ENCODE results near the gene GPC6.

GPC6 gene

DNA sequence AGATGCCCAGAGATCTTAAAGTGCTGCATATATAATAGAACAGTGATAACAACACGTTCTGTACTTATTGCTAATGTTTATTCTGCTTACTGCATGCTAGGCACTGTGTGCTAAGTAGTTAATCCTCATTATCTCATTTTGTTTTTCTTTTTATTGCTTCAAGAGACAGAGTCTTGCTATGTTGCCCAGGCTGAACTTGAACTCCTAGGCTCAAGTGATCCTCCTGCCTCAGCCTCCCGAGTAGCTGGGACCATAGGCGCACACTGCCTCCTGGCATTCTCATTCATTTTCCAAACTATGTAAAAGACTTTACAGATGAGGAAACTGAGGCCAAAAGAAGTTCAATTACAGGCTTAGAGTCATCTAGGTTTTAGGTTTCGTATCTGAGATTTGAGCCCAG, 548.4 kb downstream of the GPC6 start:
- Histone ChIP-seq H3K27ac (ENCODE audit: low read length) (no peak overlapping the region), H3K36me3 (ENCODE audit: insufficient read depth, low read depth, low read length) (no peaks in the 10 kb centered on the region), H3K27me3 (ENCODE audit: insufficient read depth, low read length) (no peaks in the 10 kb centered on the region), H3K9me3 (ENCODE audit: insufficient read depth, low read depth, low read length) (no peaks in the 10 kb centered on the region), H3K4me3 (ENCODE audit: low read length) (no peak overlapping the region), H3K4me1 (ENCODE audit: insufficient read depth, low read length) (peaks cover 3% of the 10 kb centered on the region; the same call in 1 of the 2 replicates), H3K9ac (ENCODE audit: low read depth, low read length) (no peak overlapping the region)

DNA sequence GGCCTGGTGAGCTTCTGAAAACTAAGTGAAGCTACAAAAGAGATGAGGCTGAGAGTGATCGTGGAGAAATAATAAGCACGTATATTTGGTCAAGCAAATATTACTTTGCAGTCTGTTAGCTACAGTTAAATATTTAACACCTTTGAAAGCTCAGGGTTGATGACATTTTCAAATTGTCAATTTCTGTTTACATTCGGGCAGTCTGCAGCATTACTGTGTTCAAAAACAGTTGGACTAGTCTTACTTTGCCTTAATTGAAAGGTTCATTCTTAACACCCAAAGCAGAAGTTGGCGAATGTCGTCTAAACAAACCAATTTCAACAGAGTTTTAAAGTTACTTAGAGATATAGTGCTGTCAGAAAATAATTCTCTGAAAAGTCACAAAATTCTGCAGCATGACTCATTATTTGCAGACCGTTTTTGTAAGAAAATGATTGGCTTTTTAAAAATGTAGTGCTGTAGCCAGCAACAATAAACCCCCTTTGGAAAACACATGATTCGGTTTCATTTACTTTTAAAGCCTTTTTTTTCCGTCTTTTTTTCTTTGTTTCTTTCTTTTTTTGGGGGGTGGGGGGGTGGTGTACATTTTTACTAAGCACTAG, 549.0 kb downstream of the GPC6 start:
- peaks cover 3% of the 10 kb centered on the region; the same call in 1 of the 2 replicates for H3K4me1 ChIP-seq (ENCODE audit: insufficient read depth, low read length)

DNA sequence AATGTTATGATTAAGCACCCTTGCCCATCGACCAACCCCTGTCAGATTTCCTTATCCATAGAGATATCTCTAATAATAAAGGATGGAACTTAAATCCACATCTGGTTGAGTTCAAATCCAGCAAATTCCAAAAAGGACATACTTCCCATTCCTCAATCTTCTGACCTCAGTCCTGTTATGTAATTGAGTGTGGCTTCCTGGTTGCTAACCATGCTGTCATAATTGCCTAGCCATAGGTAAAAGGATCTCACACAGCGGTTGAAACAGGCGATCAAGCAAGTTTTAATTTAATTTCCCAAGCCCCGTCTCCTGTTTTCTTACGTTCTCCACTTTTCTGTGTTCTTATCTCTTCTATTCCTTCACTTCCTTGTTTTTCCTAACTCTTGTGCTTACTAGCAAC, 550.3 kb downstream of the GPC6 start:
- H3K36me3 ChIP-seq (ENCODE audit: insufficient read depth, low read depth, low read length): no peaks in the 10 kb centered on the region
- no peaks in the 10 kb centered on the region for H3K4me1 ChIP-seq (ENCODE audit: insufficient read depth, low read length)
- no peaks in the 10 kb centered on the region for H3K9me3 ChIP-seq (ENCODE audit: insufficient read depth, low read depth, low read length)
- no peak overlapping the region for H3K27ac ChIP-seq (ENCODE audit: low read length)
- no peaks in the 10 kb centered on the region for H3K27me3 ChIP-seq (ENCODE audit: insufficient read depth, low read length)
- H3K4me3 ChIP-seq (ENCODE audit: low read length): no peak overlapping the region
- no peak overlapping the region for H3K9ac ChIP-seq (ENCODE audit: low read depth, low read length)

More for the DNA sequence above, 549.0 kb downstream of the GPC6 start:
- no peak overlapping the region for H3K27ac ChIP-seq (ENCODE audit: low read length)
- H3K27me3 ChIP-seq (ENCODE audit: insufficient read depth, low read length): no peaks in the 10 kb centered on the region
- no peak overlapping the region for H3K9ac ChIP-seq (ENCODE audit: low read depth, low read length)
- no peaks in the 10 kb centered on the region for H3K9me3 ChIP-seq (ENCODE audit: insufficient read depth, low read depth, low read length)
- no peaks in the 10 kb centered on the region for H3K36me3 ChIP-seq (ENCODE audit: insufficient read depth, low read depth, low read length)
- no peak overlapping the region for H3K4me3 ChIP-seq (ENCODE audit: low read length)

DNA sequence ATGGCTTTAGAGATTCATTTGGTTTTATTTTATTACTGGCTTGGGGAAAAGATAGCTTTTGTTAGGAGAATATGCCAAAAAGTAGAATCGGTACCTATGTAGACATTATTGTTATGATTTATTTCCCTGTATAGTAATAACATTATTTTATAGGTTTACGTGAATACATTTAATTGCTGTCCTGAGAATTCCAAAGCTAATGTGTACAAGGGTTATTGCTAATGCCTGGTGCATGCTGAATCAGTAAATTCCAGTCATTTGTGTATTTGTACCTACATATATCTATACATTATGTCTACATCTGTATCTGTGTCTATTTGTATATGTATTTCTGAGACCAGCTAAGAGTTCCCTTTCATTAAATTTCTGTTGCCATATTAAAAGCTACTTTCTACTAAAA, 550.9 kb downstream of the GPC6 start:
- H3K27ac ChIP-seq (ENCODE audit: low read length): no peak overlapping the region
- H3K4me1 ChIP-seq (ENCODE audit: insufficient read depth, low read length): no peaks in the 10 kb centered on the region
- H3K36me3 ChIP-seq (ENCODE audit: insufficient read depth, low read depth, low read length): no peaks in the 10 kb centered on the region
- H3K4me3 ChIP-seq (ENCODE audit: low read length): no peak overlapping the region
- H3K9ac ChIP-seq (ENCODE audit: low read depth, low read length): no peak overlapping the region
- no peaks in the 10 kb centered on the region for H3K9me3 ChIP-seq (ENCODE audit: insufficient read depth, low read depth, low read length)
- no peaks in the 10 kb centered on the region for H3K27me3 ChIP-seq (ENCODE audit: insufficient read depth, low read length)

DNA sequence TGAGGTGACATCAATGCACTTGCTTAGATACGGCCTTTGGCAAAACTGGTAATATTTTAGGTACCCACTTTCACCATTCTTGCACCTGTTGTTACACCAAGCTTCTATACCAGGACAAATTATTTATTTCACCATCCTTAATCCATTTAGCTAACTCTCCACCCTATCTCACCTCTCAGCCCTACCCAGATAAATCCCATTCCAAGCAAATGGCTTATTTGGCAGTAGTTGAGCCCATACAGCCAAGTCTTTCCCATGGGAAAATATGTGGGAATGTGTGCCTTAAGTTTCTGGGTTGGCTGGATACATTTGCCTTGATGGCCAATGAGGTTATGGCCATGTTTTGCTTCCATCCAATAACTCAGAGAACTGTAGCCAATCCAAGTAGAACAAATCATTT, 551.9 kb downstream of the GPC6 start:
- Histone ChIP-seq H3K9me3 (ENCODE audit: insufficient read depth, low read depth, low read length) (peaks cover 3% of the 10 kb centered on the region; the same call in 1 of the 2 replicates), H3K36me3 (ENCODE audit: insufficient read depth, low read depth, low read length) (no peaks in the 10 kb centered on the region), H3K4me3 (ENCODE audit: low read length) (no peak overlapping the region), H3K9ac (ENCODE audit: low read depth, low read length) (no peak overlapping the region), H3K27me3 (ENCODE audit: insufficient read depth, low read length) (no peaks in the 10 kb centered on the region), H3K4me1 (ENCODE audit: insufficient read depth, low read length) (no peaks in the 10 kb centered on the region), H3K27ac (ENCODE audit: low read length) (no peak overlapping the region)

DNA sequence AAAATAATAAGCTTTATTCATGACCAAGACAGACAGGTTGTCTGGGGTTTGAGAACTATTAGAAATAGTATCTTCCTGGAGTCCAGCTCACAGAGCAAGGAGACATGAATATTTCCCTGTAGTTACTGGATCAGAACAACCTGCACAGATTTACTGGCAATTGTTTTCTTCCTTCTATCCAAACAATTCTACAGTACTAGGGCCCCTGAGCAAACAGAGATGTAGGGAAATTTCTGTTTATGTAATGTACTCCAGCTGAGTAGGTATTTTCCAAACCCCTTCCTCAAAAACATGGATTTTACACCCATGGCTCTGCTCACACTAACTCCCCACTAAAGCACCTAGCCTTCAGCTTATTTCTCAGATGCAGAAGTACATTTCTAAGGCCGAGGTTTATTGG, 557.6 kb downstream of the GPC6 start:
- no peak overlapping the region for H3K27ac ChIP-seq (ENCODE audit: low read length)
- no peak overlapping the region for H3K9ac ChIP-seq (ENCODE audit: low read depth, low read length)
- no peaks in the 10 kb centered on the region for H3K36me3 ChIP-seq (ENCODE audit: insufficient read depth, low read depth, low read length)
- no peaks in the 10 kb centered on the region for H3K27me3 ChIP-seq (ENCODE audit: insufficient read depth, low read length)
- no peak overlapping the region for H3K4me3 ChIP-seq (ENCODE audit: low read length)
- no peaks in the 10 kb centered on the region for H3K4me1 ChIP-seq (ENCODE audit: insufficient read depth, low read length)
- H3K9me3 ChIP-seq (ENCODE audit: insufficient read depth, low read depth, low read length): peaks cover 3% of the 10 kb centered on the region; the same call in 1 of the 2 replicates

DNA sequence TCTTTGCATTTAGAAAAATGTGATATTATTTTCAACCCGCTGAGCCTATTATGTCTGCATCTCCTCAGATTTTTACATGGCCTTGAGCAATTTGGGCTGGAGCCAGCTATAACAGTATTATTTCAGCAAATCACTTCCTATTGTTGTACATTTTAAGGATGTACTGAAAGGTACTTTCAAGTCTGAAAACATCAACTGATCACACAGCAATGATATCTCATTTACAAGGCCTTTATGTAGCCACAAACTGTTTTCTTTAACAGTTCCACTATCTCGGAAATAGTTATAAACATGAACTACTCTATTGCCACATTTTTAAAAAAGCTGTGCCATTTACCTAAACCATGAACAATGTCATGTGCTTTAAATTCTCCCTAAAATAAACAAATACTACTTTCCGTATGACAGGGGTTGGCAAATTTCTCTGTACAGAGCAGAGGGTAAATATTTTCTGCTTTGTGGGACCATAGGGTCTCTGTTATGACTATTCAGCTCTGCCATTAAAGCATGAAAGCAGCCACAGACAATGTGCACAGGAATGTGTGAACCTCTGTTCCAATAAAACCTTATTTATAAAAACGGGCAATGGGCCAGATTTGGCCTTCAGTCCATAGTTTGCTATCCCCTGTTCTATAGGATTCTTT, 560.4 kb downstream of the GPC6 start:
- Histone ChIP-seq H3K27ac (ENCODE audit: low read length) (no peak overlapping the region), H3K4me1 (ENCODE audit: insufficient read depth, low read length) (no peaks in the 10 kb centered on the region), H3K27me3 (ENCODE audit: insufficient read depth, low read length) (no peaks in the 10 kb centered on the region), H3K9me3 (ENCODE audit: insufficient read depth, low read depth, low read length) (peaks cover 3% of the 10 kb centered on the region; the same call in 1 of the 2 replicates), H3K9ac (ENCODE audit: low read depth, low read length) (no peak overlapping the region), H3K4me3 (ENCODE audit: low read length) (no peak overlapping the region), H3K36me3 (ENCODE audit: insufficient read depth, low read depth, low read length) (no peaks in the 10 kb centered on the region)

DNA sequence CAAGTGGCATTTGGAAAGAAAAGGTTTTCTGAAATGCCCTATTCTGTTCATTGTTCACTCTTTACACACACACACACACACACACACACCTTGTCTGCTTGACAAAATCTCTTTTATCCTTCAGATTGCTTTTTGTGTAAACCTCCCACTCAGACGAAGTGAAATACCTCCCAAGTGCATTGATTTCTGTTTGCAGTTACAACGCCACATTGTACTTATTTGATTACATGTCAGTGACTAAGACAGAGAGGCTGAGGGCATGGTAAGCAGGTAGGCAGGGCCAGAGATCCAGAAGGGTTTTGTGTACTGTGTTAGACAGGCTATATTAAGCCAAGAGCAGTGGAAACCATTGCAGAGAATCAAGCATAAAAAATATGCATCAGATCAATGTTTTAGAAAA, 561.8 kb downstream of the GPC6 start:
- H3K4me1 ChIP-seq (ENCODE audit: insufficient read depth, low read length): no peaks in the 10 kb centered on the region
- H3K27ac ChIP-seq (ENCODE audit: low read length): no peak overlapping the region
- H3K27me3 ChIP-seq (ENCODE audit: insufficient read depth, low read length): no peaks in the 10 kb centered on the region

DNA sequence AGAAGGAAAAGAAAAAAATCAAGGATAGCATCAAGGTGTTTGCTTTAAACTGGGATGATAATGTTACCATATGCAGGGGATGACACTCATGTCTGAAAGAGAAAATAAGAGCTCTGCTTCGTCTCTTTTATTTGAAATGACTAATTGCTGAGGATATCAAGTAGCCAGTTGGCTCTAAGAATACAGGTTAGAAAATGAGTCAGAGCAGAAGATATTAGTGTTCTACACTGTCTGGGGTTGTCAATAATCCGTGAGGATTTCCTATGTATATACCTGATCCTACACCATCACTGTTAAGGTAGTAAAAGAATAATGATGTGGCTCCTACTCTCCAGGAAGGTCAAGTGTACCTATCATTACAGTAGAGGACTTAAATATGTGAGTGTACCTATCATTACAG, 562.5 kb downstream of the GPC6 start:
- H3K27ac ChIP-seq (ENCODE audit: low read length): no peak overlapping the region
- H3K4me1 ChIP-seq (ENCODE audit: insufficient read depth, low read length): no peaks in the 10 kb centered on the region
- no peak overlapping the region for H3K9ac ChIP-seq (ENCODE audit: low read depth, low read length)
- H3K4me3 ChIP-seq (ENCODE audit: low read length): no peak overlapping the region
- no peaks in the 10 kb centered on the region for H3K9me3 ChIP-seq (ENCODE audit: insufficient read depth, low read depth, low read length)
- H3K36me3 ChIP-seq (ENCODE audit: insufficient read depth, low read depth, low read length): no peaks in the 10 kb centered on the region
- no peaks in the 10 kb centered on the region for H3K27me3 ChIP-seq (ENCODE audit: insufficient read depth, low read length)

More for the DNA sequence above, 561.8 kb downstream of the GPC6 start:
- Histone ChIP-seq H3K9me3 (ENCODE audit: insufficient read depth, low read depth, low read length) (no peaks in the 10 kb centered on the region), H3K36me3 (ENCODE audit: insufficient read depth, low read depth, low read length) (no peaks in the 10 kb centered on the region), H3K9ac (ENCODE audit: low read depth, low read length) (no peak overlapping the region), H3K4me3 (ENCODE audit: low read length) (no peak overlapping the region)

DNA sequence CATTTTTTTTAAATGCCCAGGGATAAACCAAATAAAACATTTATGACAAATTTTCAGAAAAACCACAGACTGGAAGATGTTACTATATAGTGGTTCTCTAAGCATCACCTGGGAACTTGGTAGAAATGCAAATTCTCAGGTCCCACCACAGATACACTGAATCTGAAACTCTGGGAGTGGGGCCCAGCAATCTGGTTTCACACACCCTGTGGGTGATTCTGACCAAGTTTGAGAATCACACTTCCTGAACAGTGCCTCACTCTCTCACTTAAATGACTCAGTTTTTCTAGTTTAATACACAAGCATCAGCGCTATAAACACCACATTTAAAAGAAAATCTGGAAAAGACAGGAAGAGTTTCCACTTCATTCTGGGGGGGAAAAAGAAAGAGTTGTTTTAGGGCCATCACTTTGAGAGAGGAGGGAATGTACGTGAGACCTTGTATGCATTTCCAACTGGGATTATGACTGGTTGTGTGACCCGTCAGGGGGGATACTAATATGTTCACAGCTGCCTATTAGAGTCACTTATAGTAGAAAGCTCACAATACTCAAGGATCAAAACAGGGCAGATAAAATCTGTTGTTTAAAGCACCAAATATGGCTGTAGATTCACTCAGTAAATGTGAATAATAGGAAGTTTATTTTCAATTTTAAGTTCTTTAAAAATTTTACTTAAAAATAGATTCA, 567.7 kb downstream of the GPC6 start:
- H3K27ac ChIP-seq (ENCODE audit: low read length): no peak overlapping the region
- no peak overlapping the region for H3K9ac ChIP-seq (ENCODE audit: low read depth, low read length)
- H3K36me3 ChIP-seq (ENCODE audit: insufficient read depth, low read depth, low read length): no peaks in the 10 kb centered on the region
- 0 out of 2 replicates have a peak, but pooled peaks cover 3% of the 10 kb centered on the region for H3K4me1 ChIP-seq (ENCODE audit: insufficient read depth, low read length)
- no peak overlapping the region for H3K4me3 ChIP-seq (ENCODE audit: low read length)
- H3K27me3 ChIP-seq (ENCODE audit: insufficient read depth, low read length): no peaks in the 10 kb centered on the region
- no peaks in the 10 kb centered on the region for H3K9me3 ChIP-seq (ENCODE audit: insufficient read depth, low read depth, low read length)

DNA sequence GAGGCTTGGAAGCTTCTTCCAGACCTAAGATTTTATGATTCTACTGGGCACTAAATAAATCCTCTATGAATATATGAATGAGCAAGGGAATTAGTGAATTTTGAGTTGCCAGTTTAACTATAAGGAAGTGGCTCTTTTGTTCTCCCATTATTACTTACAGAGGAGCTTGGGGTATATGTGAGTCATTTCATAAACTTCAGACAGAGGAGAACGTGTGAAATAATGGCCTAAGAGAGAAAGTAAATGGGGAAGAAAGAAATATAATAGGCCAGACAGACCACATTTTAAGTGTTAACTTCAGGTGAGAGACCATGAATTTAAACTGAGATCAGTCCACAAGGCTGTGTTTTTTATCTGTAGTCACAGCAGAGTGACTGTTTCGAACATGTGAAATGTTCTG, 570.9 kb downstream of the GPC6 start:
- Histone ChIP-seq H3K4me1 (ENCODE audit: insufficient read depth, low read length) (0 out of 2 replicates have a peak, but pooled peaks cover 3% of the 10 kb centered on the region), H3K36me3 (ENCODE audit: insufficient read depth, low read depth, low read length) (no peaks in the 10 kb centered on the region), H3K27ac (ENCODE audit: low read length) (no peak overlapping the region), H3K9ac (ENCODE audit: low read depth, low read length) (no peak overlapping the region), H3K27me3 (ENCODE audit: insufficient read depth, low read length) (no peaks in the 10 kb centered on the region), H3K4me3 (ENCODE audit: low read length) (no peak overlapping the region), H3K9me3 (ENCODE audit: insufficient read depth, low read depth, low read length) (no peaks in the 10 kb centered on the region)

DNA sequence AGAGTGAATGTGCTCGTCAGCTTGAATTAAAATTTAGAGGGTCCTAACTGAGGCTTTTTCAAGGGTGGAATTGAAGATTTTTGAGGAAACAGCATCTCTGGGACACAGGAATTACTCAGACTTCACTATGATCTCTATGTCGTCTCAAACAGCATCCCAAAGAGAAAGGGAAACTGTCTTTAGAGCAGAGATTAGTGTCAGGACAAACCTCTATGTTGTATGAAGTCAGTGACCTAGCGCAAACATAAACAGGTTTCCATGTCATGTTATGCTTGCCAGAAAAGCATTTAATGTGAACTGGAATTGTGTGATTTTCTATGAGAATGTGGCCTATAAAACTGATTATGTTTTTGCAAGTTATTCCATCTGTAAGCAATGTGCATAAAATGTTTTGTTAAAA, 573.7 kb downstream of the GPC6 start:
- H3K36me3 ChIP-seq (ENCODE audit: insufficient read depth, low read depth, low read length): no peaks in the 10 kb centered on the region
- H3K4me3 ChIP-seq (ENCODE audit: low read length): no peak overlapping the region
- H3K4me1 ChIP-seq (ENCODE audit: insufficient read depth, low read length): 0 out of 2 replicates have a peak, but pooled peaks cover 3% of the 10 kb centered on the region
- H3K27ac ChIP-seq (ENCODE audit: low read length): no peak overlapping the region
- H3K27me3 ChIP-seq (ENCODE audit: insufficient read depth, low read length): no peaks in the 10 kb centered on the region
- H3K9me3 ChIP-seq (ENCODE audit: insufficient read depth, low read depth, low read length): no peaks in the 10 kb centered on the region
- no peak overlapping the region for H3K9ac ChIP-seq (ENCODE audit: low read depth, low read length)
